ENCODE results near the gene CEP112. TPM values are rescaled to one million over a fixed set of nuclear protein-coding genes. Genes with fewer than 3 reads are reported as not detected.

Gene CEP112
- total RNA-seq, 1 experiment from 2014 or later, result 5.4 TPM

DNA sequence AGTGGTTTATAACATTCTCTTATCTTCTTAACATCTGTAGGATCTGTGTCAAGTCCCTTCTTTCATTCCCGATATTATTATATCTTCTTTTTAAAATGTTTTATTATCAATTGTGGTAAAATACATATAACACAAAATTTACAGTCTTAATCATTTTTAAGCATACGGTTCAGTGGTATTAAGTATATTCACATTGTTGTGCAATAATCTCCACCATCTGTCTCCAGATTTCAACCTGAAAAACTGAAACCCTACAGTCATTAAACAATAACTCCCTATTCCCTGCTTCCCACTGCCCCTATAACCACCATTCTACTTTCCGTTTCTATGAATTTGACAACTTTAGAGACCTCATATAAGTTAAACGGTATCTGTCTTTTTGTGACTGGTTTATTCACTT, 45.5 kb downstream of the CEP112 start:
- Mint-ChIP-seq H3K36me3 (ENCODE audit: insufficient read depth, unreplicated experiment) (no peaks in the 10 kb centered on the region), H3K9me3 (ENCODE audit: low read depth, unreplicated experiment) (no peaks in the 10 kb centered on the region), H3K4me1 (ENCODE audit: low read depth, unreplicated experiment) (no peaks in the 10 kb centered on the region), H3K27ac (ENCODE audit: unreplicated experiment) (no peak overlapping the region), H3K4me3 (ENCODE audit: low read depth, unreplicated experiment) (no peak overlapping the region), H3K27me3 (ENCODE audit: unreplicated experiment) (no peaks in the 10 kb centered on the region)
- TF ChIP-seq, protein P1, sequence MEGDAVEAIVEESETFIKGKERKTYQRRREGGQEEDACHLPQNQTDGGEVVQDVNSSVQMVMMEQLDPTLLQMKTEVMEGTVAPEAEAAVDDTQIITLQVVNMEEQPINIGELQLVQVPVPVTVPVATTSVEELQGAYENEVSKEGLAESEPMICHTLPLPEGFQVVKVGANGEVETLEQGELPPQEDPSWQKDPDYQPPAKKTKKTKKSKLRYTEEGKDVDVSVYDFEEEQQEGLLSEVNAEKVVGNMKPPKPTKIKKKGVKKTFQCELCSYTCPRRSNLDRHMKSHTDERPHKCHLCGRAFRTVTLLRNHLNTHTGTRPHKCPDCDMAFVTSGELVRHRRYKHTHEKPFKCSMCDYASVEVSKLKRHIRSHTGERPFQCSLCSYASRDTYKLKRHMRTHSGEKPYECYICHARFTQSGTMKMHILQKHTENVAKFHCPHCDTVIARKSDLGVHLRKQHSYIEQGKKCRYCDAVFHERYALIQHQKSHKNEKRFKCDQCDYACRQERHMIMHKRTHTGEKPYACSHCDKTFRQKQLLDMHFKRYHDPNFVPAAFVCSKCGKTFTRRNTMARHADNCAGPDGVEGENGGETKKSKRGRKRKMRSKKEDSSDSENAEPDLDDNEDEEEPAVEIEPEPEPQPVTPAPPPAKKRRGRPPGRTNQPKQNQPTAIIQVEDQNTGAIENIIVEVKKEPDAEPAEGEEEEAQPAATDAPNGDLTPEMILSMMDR (IDR thresholded peaks at IDR 0.05; ENCODE audit: unreplicated experiment), result no peak
- no TSS peak for BruUV-seq (replicated peaks)
- no peak for DNase-seq
- intact Hi-C loops (cut with micrococcal nuclease; ENCODE audit: unreplicated experiment), result no loop called here
- CTCF ChIA-PET, result no interaction called here

DNA sequence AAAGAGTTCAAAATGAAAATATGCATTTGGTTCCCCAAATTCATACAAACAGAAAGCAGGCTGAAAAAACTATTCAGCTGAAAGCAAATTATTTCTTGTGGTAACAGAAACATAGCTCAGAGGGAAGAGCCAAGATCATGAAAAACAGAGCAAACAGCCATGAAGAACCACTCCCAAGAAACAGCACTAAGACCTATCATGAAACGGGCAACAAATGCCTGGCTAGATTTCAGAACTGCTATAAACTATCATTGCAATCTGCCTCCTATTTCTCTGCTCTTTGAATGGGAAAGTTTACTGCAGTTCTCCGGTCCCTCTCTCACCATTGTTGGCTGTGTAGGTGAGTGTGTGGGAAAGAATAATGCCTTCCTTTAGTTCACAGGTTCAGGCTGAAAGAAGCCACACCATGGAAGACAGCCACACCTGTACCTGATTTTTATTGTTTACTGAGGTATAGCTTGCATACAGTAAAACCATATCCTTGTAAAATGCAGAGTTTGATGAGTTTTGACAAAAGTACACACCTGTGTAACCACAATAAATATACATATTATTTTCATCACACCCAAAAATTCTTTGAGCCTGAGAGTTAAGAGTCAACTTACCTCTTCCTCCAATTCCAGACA, 48.2 kb downstream of the CEP112 start:
- no peaks in the 10 kb centered on the region for H3K27me3 Mint-ChIP-seq (ENCODE audit: unreplicated experiment)
- no TSS peak for BruUV-seq (replicated peaks)
- H3K36me3 Mint-ChIP-seq (ENCODE audit: insufficient read depth, unreplicated experiment), result no peaks in the 10 kb centered on the region
- DNase-seq, result no peak
- TF ChIP-seq, protein P1 (IDR thresholded peaks at IDR 0.05; ENCODE audit: unreplicated experiment), result no peak
- no peak overlapping the region for H3K4me3 Mint-ChIP-seq (ENCODE audit: low read depth, unreplicated experiment)
- H3K9me3 Mint-ChIP-seq (ENCODE audit: low read depth, unreplicated experiment), result no peaks in the 10 kb centered on the region
- CTCF ChIA-PET, result no interaction called here
- intact Hi-C loops (cut with micrococcal nuclease; ENCODE audit: unreplicated experiment), result no loop called here
- no peaks in the 10 kb centered on the region for H3K4me1 Mint-ChIP-seq (ENCODE audit: low read depth, unreplicated experiment)
- no peak overlapping the region for H3K27ac Mint-ChIP-seq (ENCODE audit: unreplicated experiment)

DNA sequence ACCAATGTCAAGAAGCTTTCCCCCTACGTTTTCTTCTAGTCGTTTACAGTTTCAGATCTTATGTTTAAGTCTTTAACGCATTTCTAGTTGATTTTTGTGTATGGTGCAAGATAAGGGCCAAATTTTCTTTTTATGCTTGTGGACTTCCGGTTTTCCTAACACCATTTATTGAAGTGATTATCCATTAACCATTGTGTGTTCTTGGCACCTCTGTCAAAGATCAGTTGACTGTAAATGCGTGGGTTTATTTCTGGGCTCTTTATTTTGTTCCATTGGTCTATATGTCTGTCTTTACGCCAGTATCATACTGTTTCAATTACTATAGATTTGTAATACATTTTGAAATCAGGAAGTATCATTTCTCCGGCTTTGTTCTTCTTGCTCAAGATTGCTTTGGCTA, 49.5 kb downstream of the CEP112 start:
- DNase-seq, result no peak
- no TSS peak for BruUV-seq (replicated peaks)
- Mint-ChIP-seq H3K4me3 (ENCODE audit: low read depth, unreplicated experiment) (no peak overlapping the region), H3K27ac (ENCODE audit: unreplicated experiment) (no peak overlapping the region), H3K27me3 (ENCODE audit: unreplicated experiment) (no peaks in the 10 kb centered on the region), H3K9me3 (ENCODE audit: low read depth, unreplicated experiment) (no peaks in the 10 kb centered on the region), H3K4me1 (ENCODE audit: low read depth, unreplicated experiment) (no peaks in the 10 kb centered on the region), H3K36me3 (ENCODE audit: insufficient read depth, unreplicated experiment) (no peaks in the 10 kb centered on the region)
- CTCF ChIA-PET, result no interaction called here
- intact Hi-C loops (cut with micrococcal nuclease; ENCODE audit: unreplicated experiment), result no loop called here
- TF ChIP-seq, protein P1 (IDR thresholded peaks at IDR 0.05; ENCODE audit: unreplicated experiment), result no peak

DNA sequence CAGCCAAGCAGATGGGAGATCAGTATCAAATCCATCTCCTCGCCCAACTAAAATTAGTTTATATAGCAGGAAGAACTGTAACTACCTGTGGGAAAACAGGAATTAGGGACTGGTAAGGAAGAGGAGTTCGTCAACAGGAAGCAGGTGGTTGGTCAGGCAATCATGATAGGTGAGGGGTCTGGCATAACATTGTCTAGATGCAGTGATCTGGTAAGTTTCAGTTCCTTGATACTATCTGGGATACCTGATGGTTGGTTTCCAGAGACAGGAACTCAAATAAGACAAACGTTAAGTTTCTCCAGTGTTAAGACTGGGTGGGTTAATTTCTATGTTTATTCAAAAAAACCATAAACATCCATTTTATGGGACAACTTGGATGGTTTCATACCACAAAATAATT, 53.8 kb downstream of the CEP112 start:
- H3K27me3 Mint-ChIP-seq (ENCODE audit: unreplicated experiment), result no peaks in the 10 kb centered on the region
- no peak for DNase-seq
- no peaks in the 10 kb centered on the region for H3K36me3 Mint-ChIP-seq (ENCODE audit: insufficient read depth, unreplicated experiment)
- no peaks in the 10 kb centered on the region for H3K4me1 Mint-ChIP-seq (ENCODE audit: low read depth, unreplicated experiment)
- no peak overlapping the region for H3K4me3 Mint-ChIP-seq (ENCODE audit: low read depth, unreplicated experiment)
- CTCF ChIA-PET, result no interaction called here
- no TSS peak for BruUV-seq (replicated peaks)
- TF ChIP-seq, protein P1 (IDR thresholded peaks at IDR 0.05; ENCODE audit: unreplicated experiment), result no peak
- no peaks in the 10 kb centered on the region for H3K9me3 Mint-ChIP-seq (ENCODE audit: low read depth, unreplicated experiment)
- intact Hi-C loops (cut with micrococcal nuclease; ENCODE audit: unreplicated experiment), result no loop called here
- H3K27ac Mint-ChIP-seq (ENCODE audit: unreplicated experiment), result no peak overlapping the region

Measured in Calu3 (cell line).